Measurements from ENCODE around the gene PCBP3.
"Not testable (repeated sequence)": the region's sequence is repeated elsewhere in the genome, so short reads cannot be mapped to it uniquely, and the experiment has no call there.

GRCh38 chr21:45656114-45656513, 12.6 kb downstream of the PCBP3 start:
- not testable (repeated sequence) for TF ChIP-seq POLR2A, CTCF (IDR thresholded peaks at IDR 0.05)
